Uterus (tissue), 2 donors: ENCODE data around the gene SMARCA2.

Experiments used
- POLR2A ChIP-seq, 2 donors: fragments of 450-650 bp; IDR thresholded peaks; one replicate each; pipeline ENCODE4 v1.6.1; 2016; ENCODE audit warnings: antibody characterized with exemption in 2 of 2, mild to moderate bottlenecking in 1 of 2, moderate library complexity in 1 of 2
- TF ChIP-seq, protein P1 (sequence below), 4 experiments: fragments of 200-600 bp in 2 of 4; fragments of 450-650 bp in 2 of 4; sonication (generic) in 2 of 4; IDR thresholded peaks; one replicate each; pipeline ENCODE4 v1.5.1; 2016 to 2019; ENCODE audit warnings: antibody characterized with exemption in 4 of 4, mild to moderate bottlenecking in 2 of 4, moderate library complexity in 1 of 4

DNA sequence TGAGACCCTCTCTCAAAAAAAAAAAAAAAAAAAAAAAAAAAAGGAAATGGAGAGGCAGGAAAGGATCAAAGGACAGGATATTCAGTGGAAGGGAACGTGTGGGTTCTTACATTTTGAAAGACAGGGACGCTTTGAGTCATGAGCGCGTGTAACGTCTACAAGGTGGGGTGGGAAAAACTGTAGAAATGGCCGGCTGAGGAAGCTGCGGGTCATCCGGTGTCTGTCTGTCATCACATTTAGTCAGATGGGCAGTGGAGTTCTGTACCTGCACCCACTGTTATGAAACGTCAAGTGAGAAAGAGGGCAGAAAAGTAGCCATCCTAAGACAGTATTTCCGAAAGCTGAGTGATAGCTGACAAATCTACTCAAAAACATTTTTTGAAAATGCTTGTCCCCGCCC lies 159.8 kb downstream of the SMARCA2 start:
- TF ChIP-seq, protein P1, sequence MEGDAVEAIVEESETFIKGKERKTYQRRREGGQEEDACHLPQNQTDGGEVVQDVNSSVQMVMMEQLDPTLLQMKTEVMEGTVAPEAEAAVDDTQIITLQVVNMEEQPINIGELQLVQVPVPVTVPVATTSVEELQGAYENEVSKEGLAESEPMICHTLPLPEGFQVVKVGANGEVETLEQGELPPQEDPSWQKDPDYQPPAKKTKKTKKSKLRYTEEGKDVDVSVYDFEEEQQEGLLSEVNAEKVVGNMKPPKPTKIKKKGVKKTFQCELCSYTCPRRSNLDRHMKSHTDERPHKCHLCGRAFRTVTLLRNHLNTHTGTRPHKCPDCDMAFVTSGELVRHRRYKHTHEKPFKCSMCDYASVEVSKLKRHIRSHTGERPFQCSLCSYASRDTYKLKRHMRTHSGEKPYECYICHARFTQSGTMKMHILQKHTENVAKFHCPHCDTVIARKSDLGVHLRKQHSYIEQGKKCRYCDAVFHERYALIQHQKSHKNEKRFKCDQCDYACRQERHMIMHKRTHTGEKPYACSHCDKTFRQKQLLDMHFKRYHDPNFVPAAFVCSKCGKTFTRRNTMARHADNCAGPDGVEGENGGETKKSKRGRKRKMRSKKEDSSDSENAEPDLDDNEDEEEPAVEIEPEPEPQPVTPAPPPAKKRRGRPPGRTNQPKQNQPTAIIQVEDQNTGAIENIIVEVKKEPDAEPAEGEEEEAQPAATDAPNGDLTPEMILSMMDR (IDR thresholded peaks at IDR 0.05): no peak
- no peak for TF ChIP-seq POLR2A (IDR thresholded peaks at IDR 0.05)
